CD4-positive, alpha-beta T cell treated with Interleukin-10 for 1 hour (primary cell): ENCODE measurements around the gene SLC26A3.
"Not testable (repeated sequence)": the region's sequence is repeated elsewhere in the genome, so short reads cannot be mapped to it uniquely, and the experiment has no call there.

Experiments used
- DNase-seq: peaks from one replicate; pipeline ENCODE4 v3.0.0-alpha.2; 2020

Gene SLC26A3

DNA sequence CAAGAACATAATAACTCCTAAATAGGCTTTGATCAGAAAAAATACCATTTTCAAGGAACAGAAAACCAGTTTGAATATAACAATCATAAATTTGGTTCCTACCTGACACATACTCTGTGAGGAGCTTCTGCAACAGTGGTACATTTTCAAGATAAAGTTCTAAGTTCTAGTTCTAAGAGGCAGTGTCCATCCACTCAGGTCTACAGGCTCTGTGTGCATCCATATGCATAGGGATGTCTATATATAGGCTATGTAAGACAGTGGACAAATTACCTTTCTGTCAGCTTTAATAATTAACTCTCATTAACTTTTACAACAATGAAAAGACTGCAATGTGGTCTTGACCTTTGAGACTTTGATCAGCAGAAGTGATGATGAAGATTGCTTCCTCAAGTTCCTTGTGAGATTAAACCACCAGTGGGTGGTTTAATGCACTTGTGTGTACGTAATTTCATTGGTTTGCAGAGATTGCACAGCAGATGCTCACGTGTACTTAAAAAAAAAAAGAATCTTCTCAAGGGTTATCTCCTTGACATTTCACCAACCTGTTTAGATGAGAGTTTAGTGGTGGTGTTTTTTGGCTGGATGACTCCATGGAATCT, at the start of gene SLC26A3:
Gene SLC26A3 (minus strand): TSS at position 215 of the 602 bp plus-strand sequence. CDS start 8,714 bp downstream, outside the sequence.
- DNase-seq = no peak

DNA sequence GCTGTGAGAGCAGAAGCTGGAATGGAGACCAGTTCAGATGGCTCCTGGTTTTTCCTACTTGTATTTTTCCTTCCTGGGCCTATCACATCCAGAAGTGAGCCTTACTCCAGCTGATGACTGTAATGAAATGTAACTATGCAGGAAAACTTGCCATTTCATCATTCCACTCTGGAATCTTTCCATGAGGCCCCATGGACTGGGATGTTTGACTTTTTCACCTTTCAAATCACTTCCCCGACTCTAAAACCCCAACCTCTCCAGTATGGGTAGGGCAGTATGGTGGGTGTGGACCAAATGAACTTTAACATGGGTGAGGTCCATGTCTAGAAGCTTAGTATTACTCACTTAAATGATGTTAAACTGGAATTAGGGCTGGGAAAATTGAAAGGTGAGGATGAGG, 47.6 kb upstream of the SLC26A3 start:
- DNase-seq = no peak

DNA sequence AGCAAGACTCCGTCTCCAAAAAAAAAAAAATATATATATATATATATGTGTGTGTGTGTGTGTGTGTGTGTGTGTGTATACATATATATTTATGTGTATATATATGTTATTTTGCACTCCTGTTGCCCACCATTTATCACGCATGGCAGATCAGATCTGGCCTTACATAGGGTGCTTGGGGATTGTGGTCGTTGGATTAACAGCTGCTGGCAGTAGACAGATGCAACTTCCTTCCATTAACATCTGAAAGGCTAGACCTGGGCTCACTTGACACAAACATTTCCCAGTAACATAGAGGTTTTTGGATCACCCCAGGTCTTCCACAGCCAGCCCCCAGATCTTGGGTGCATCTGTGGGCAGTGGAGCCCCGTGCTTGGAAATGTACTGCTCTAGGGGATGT, 47.2 kb upstream of the SLC26A3 start:
- DNase-seq = no peak

DNA sequence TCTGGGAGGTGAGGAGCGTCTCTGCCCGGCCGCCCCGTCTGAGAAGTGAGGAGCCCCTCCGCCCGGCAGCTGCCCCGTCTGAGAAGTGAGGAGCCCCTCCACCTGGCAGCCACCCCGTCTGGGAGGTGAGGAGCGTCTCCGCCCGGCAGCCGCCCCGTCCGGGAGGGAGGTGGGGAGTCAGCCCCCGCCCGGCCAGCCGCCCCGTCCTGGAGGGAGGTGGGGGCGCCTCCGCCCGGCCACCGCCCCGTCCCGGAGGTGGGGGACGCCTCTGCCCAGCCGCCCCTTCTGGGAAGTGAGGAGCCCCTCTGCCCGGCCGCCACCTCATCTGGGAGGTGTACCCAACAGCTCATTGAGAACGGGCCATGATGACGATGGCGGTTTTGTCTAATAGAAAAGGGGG, 45.2 kb upstream of the SLC26A3 start:
- DNase-seq = not testable (repeated sequence)

DNA sequence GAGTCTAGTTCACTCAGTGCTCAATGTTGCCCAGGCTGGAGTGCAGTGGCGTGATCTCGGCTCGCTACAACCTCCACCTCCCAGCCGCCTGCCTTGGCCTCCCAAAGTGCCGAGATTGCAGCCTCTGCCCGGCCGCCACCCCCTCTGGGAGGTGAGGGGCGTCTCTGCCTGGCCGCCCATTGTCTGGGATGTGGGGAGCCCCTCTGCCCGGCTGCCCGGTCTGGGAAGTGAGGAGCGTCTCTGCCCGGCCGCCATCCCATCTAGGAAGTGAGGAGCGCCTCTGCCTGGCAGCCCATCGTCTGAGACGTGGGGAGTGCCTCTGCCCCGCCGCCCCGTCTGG, 44.8 kb upstream of the SLC26A3 start:
- not testable (repeated sequence) for DNase-seq

DNA sequence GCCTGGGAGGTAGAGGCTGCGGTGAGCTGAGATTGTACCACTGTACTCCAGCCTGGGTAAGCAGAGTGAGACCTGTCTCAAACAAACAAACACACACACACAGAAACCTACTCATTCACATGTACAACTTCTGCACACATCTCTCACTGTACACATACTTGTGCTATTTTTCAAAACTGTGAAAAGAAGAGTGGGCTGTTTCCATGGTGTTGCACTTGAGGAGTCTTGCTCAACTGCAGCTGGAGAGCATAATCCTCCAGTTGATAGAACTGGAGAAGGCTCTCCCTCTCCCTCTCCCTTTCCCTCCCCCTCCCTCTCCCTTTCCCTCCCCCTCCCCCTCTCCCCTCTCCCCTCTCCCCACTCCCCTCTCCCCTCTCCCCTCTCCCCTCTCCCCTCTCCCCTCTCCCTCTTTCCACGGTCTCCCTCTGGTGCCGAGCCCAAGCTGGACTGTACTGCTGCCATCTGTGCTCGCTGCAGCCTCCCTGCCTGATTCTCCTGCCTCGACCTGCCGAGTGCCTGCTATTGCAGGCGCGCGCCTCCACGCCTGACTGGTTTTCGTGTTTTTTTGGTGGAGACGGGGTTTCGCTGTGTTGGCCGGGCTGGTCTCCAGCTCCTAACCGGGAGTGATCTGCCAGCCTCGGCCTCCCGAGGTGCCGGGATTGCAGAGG, 44.3 kb upstream of the SLC26A3 start:
- DNase-seq = no peak

DNA sequence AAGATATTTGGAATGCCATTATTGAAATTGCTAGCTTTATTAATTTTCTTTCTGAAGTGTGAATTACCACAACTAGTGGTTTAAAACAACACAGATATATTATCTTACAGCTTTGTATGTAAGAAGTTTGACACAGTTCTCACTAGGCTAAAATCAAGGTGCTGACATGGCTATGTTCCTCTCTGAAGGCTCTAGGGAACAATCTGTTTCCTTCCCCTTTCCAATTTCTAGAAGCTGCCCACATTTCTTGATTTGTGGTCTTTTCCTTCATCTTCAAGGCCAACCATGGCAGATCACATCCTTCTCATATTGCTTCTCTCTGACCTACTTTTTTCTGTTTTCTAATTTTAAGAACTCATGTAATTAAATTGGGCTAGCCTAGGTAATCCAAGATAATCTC, 43.3 kb upstream of the SLC26A3 start:
- no peak for DNase-seq

DNA sequence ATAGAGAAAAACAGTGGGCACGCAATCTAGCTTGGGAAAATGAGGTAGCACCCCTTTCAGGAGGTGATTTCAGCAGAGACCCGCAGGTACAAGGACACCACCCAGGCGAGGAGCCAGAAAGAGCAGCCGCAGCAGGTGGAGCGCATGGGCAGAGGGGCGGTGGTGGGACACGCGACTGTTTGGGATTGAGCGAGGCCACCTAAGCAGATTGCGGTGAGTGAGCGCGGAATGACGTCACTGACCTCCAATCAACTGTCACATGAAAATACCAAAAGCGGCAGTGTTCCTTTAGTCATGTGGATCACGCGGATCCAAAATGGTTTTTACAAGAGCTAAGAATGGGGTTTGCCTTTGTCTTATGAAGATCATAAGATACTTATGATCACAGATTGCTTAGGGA, 40.2 kb upstream of the SLC26A3 start:
- no peak for DNase-seq

DNA sequence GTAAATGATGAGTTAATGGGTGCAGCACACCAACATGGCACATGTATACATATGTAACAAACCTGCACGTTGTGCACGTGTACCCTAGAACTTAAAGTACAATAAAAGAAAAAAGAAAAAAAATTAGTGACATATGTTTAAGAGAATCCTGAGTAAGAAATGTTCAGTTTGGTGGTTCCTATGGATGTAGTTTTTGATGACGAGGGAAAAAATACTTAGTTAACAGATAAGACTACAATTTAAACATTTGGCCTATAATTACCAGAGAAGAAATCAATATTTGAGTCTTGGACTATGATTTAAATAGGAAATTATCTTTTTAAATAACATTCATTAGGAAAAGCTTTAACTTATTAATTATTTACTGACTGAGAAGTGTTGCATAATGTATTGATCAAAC, 39.2 kb upstream of the SLC26A3 start:
- no peak for DNase-seq

DNA sequence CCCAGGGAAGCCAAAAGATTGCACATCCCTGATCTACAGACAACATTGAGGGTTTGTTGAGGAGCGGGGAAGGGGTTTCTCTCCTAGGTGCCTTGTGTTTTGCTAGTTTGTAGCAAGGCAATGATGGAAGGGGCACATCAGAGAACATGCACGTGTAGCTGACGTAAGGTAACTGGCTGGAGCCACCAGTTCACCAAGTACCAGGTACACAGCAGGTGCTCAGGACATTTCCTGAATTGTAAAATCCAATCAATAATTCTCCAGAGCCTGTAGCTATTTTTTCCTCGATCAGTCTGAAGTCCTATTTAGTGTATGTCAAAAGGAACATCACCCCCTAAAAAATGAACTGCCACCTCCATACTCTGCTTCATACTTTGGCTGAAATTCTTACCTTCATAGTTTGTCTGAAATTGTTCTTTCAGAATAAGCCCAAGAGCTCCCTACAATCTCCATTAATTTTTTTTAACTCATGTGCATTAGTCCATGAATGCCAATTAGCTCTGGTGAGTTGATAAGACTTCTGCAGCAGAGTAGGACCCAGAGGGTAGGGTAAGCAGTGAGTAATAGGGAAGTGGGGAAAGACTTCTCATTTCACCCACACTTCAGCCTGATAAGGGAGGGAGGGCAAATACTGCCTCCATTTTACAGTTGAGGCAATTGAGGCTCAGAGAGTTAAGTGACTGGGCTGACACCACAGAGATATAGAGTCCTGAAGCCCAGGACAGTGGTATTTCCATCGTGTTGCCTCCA, 36.0 kb upstream of the SLC26A3 start:
- DNase-seq = no peak

DNA sequence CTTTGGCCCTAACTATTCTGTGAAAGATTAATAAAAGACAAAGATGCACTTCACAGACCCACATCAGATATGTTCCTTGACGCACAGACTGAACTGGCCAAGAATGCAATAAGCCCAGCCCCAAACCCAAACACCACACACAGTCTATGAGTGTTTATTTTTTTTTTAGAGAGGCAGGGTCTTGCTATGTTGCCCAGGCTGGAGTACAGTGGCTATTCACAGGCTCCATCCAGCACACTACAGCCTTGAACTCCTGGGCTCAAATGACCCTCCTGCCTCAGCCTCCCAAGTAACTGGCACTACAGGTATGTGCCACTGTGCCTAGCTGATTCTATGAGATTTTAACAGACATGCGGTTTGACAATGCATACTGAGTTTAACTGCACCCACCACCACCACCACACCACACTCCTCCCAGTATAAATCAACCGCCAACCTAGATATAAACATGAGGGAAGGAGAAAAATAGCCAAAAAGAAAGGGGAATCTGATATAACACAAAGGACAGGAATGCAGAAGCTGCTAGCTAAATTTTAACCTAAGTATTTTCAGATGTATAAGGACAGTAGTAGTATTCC, 35.1 kb upstream of the SLC26A3 start:
- no peak for DNase-seq

DNA sequence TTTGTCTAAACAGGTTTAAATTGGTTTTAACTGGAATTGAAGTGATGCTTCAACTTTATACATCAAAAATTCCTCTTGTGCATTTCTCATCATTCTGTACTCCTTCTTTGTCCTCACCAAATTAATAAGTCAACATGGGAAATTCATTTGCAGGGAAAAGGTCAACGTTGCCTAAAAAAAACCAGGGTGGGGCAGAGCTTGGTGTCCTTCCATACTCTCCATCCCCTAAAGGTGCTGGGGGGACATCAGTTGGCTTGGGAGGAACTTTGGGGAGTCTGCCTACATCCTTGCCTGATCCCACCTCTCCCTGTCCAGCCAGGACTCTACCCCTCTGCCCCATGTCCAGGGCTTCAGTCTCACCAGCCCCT, 34.1 kb upstream of the SLC26A3 start:
- no peak for DNase-seq

DNA sequence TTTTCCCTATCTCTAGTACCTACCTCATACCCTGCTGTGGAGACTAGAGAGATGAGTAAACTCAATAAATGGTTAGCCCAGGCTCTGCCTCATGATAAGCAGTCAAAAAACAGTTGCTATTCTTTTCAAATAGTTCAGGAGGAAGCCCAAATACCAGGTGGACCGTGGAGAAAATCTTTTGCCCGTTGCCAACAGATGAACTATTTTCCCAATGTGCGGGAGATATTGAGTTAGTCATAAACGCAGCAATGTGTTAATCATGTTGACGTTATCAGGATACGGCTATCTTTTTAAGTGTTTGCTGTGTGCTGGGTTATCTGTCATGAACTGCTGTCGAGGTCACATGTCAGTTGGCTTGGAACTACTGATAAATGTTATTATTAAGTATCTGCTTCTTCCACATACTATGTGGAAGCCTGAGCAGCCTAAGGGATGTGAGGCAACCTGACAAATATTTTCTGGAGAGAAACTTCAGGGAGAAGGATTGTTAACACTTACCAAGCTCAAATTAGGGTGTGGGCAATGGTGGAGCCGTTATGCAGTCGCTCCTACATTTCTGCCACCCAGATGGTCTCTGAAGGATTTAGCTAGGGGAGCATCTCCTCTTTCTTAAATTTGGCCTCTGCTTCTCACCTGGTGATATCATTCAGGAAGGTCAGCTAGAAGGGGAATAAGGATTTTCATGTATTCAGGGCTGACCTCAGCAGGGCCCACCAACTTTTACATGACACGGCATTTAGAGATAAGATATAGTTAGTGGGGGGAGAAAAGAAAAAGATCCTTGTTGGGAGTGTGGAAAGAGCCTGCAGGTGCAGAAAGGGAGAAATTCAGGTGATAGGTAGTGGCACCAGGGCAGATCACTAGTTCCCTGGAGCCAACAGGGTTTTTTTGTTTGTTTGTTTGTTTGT, 33.5 kb upstream of the SLC26A3 start:
- no peak for DNase-seq

DNA sequence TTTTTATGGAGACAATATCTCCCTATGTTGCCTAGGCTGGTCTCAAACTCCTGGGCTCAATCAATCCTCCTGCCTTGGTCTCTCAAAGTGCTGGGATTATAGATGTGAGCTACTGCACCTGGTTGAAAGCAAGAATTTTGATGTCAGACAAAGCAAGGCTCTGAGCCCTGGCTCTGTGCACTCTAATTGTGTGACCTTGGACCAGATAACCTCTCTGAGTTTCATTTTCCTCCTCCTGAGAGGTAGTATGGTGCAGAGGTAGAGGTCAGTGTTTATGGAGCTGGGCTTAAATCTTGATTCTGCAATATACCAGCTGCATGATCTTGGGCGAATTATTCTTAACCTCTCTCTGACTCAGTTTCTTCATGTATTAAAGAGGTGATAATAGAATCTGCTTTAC, 31.4 kb upstream of the SLC26A3 start:
- DNase-seq = no peak

DNA sequence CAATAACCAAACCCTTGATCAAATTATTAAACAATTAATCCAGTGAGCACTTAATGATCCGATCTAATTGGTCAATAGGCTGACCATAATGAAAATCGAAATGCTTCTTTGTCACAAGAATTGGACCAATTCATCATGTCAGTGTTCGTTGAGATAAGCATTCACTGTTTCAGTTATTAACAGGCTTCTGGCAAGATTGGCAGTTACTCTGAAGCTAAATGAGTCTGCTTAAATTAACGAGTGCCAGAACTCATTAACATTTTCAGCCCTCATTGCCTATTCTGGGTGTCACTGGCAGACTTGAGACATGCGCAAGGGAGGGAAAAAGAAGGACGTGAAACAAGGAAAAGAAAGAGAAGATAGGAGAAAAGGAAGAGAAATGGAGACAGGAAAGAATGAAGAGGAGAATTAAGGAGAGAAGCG, 30.7 kb upstream of the SLC26A3 start:
- no peak for DNase-seq

DNA sequence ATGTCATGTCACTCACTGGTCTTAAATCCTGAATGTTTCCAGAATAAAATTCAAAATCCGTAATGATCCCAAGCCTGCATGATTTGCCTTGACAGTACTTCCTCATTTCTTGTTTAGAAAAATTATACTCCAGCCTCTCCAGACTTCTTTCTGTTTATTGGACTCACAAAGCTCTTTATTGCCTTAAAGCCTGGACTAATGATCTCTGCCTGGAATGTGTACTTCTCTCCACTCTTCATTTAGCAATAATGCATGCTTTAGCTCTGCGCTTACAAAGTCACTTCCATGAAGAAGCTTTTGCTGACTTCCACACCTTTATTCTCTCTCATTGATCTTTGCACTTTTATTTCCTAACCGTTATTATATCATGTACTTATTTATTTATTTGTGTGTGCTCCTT, 27.4 kb upstream of the SLC26A3 start:
- DNase-seq = no peak

DNA sequence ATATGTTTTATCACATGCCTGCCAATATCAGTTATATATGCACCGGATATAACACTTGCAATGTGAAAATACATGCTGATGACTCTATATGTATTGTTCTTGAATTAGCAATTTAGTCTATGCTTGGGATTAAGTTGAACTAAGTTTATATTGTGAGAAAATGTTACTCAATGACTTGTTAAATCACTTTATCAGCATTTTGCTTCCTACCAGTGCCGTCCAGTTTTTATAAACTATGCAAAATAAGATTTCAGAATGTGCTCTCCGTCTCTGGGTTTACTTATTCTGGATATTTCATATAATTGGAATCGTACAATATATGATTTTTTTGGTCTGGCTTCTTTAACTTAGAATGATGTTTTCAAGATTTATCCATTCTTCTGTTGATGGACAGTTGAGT, 25.5 kb upstream of the SLC26A3 start:
- DNase-seq = no peak

DNA sequence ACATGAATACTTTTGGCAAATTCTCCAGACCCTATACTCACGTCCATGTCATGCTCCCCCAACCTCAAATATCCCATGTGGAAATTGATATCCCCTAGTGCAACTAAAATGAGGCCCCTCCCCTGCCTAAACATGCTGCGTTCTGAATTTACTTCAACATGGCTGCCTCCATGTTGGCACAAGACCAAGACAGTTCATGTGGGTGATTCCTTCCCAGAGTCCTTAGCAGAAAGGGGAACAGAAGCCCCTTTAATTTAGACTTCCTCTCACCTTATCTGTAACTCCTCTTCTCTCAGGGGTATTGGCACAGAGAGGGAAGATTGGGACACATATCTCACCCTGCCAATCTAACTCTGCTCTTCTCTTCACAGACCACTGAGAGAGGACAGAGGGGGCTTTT, 24.5 kb upstream of the SLC26A3 start:
- no peak for DNase-seq

DNA sequence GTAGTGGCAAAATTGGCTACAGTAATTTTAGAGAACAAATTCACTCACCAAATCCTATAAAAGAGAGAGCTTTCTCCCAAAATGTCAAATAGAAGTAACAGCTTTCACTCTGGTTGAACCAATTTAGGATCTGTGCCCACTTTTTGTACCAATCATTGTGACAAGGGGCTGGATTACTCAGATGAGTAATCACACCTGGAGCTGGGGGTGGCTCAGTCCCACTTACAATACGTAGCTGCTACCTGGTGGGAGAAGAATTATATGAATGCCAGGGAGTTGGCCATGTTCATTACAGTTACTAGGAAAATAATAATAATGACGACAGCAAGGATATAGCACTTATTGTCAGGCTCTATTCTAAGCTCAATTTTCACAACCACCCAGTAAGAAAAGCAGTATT, 23.4 kb upstream of the SLC26A3 start:
- no peak for DNase-seq

DNA sequence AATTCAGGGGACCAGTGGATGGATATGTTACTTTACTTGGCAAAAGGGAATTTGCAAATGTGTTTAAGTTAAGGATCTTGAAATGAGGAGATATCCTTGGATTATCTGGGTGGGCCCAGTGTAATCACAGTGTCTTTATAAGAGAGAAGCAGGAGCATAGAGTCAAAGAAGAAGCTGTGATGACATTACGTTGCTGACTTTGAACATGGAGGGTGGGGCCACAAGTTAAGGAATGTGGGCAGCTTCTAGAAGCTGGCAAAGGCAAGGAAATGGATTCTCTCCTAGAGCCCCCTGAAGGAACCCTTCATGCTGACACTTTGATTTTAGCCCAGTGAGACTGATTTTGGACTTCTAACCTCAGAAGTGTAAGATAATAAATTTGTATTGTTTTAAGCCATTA, 21.8 kb upstream of the SLC26A3 start:
- no peak for DNase-seq

DNA sequence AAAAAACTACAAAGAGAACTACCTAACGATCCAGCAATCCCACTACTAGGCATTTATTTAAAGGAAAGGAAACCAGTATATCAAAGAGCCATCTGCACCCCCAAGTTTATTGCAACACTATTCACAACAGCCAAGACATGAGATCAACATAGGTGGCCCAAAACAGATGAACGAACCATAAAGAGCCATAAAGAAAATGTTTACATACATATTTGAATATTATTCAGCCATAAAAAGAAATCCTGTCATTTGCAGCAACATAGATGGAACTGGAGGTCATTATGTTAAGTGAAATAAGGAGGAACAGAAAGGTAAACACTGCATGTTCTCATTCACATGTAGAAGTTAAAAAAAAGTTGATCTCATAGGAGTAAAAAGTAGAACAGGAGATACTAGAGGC, 15.6 kb upstream of the SLC26A3 start:
- no peak for DNase-seq

DNA sequence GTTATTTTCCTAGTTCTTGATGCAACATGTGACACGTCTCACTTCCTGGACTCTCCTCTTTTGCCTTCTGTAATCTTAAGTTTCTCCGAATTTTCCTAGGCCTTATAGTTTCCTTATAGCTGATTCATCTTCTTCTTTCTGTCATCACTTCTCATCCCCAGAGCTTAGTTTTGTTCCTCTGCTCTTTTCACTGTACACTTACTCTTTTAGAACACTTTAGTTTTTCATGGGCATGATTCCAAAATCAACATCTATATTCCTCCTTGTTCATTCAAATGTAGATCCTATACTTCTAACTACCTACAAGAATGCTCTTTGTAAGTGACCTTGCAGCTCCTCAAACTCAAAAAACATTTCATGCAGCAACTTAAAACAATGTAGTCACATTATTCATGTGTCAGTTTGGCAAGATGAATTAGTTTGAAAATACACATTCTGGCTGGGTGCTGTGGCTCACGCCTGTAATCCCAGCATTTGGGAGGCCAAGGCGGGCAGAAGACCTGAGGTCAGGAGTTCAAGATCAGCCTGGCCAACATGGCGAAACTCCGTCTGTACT, 13.1 kb upstream of the SLC26A3 start:
- no peak for DNase-seq
